DMS53 treated with DMSO at 0.1 percent for 48 hours (cell line): ENCODE data around the gene ELOA.
A peak's percentile ranks its signal among the peaks of the same experiment; 100 is the strongest.
"Not testable (repeated sequence)": the region's sequence is repeated elsewhere in the genome, so short reads cannot be mapped to it uniquely, and the experiment has no call there.

Experiments
- DNase-seq: peaks from one replicate; lab custom pipeline; 2025; ENCODE audit not compliant: unreplicated experiment; lab: John Stamatoyannopoulos, UW

Gene ELOA

DNA sequence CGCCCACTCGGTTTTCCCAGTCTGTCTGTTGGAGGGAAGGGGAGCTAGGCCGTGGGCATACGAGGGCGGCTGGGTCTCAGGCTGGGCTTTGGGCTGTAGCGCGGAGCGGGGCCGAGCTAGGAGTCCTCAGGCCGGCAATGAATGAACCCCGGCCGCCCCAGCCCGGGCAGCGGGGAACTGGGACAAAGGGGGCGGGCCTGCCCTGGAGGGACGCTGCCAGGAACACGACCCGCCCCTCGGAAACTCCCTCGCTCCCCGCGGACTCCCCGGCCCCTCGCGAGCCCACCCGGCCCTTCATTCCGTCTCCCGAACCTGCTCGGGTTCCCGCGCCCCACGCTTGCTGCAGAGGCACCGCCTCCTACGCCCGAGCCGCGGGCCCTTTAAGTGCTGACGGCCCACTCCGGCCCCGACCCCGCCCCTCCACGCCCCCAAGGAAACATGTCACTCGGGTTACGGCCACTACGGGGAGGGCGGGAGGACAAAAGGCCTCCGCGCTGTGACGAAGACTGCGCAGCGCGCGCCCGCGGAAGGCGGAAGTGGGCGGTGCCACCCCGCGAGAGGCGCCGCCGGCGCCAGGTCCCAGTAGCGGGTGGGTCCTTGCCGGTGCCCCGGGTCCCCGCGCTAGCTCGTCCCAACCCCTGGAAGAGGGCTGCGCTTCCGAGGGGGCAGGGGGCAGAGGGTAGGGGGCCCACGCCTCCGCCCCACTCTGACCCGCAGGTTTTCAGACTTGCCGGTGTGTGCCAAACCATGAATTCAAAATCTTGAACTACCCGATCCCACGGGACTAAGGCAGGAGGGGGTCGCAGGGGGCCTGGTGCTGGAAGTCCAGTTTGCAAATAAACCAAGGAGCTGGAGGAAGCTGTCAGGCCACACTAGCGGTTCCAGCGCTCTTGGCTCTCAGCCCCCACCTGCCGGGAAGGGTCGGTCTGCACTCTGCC lies 57.4 kb downstream of the ELOA start, which contains the start of gene GALE:
Gene GALE (minus strand): TSS at position 355 of the 938 bp plus-strand sequence. CDS start 1,747 bp downstream, outside the sequence.
- peak; percentile 86 for DNase-seq

DNA sequence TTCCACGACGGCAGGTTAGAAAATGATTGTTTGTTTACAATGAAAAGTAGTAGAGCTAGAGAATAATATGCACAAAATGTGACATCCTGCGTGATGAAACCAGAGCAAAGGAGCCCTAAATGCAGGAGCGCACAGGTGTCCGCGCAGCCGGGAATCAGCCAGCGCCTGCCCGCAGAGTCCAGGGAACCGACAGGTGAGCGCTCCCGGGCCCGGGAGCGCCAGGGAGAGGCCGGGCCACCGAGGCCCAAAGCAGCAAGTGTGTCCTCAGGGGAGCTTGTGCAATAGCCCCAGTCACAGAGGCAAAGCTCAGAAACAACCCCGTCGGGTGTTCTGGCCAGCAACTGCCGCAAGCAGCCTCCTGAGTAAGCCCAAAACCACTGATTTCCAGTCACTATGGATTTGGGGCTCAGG lies 58.1 kb downstream of the ELOA start:
- no peak for DNase-seq

DNA sequence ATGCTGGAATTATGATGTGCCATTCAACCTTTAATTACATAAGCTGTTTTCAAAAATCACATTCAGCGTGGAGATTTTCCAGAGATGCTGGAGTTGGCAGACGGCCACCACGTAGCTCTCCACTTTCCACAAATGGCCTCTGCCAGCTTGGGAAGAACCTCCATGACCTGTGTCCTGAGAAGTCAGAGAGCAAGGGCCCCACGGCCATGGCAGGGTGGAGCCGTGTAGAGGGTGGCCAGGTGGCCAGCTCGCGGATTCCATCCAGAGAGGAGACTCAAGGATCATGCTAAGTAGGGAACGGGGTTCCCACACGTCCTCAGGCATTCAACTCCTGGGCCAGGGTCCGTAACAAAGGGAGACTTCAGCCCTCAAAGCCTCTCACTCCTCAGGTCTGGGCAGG lies 58.6 kb downstream of the ELOA start:
- no peak for DNase-seq

DNA sequence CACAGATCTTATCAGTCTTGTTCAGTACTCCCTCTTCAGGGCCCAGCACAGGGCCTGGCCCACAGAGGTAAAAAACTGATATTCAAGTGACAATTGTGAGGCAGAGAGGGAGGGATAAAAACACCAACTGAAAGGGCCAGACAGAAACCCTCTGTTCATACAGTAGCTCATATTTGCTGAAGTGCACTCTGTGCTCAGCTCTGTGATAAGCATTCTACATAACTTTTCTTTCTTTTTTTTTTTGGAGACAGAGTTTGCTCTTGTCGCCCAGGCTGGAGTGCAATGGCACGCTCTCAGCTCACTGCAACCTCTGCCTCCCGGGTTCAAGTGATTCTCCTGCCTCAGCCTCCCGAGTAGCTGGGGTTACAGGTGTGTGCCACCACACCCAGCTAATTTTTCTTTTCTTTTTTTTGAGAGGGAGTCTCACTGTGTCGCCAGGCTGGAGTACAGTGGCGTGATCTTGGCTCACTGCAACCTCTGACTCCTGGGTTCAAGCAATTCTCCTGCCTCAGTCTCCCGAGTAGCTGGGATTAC lies 59.6 kb downstream of the ELOA start:
- DNase-seq = not testable (repeated sequence)

DNA sequence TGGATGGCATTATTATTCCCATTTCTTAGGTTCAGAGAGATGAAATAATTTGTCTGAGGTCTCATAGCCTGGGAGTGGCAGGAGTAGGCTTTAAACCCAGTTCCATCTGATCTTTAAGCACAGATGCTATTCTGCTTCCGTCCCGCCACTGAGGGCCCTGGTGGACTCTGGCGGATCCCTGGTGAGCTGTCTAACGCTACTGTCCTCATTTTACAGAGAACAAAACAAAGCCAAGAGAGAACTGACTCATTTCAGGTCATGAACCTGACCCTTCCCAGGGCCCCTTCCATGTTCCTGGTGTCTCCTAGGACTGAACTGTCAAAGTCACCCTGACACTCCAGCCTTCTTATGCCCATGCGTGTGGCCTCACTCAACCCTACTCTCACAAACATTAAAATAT lies 60.4 kb downstream of the ELOA start:
- no peak for DNase-seq

DNA sequence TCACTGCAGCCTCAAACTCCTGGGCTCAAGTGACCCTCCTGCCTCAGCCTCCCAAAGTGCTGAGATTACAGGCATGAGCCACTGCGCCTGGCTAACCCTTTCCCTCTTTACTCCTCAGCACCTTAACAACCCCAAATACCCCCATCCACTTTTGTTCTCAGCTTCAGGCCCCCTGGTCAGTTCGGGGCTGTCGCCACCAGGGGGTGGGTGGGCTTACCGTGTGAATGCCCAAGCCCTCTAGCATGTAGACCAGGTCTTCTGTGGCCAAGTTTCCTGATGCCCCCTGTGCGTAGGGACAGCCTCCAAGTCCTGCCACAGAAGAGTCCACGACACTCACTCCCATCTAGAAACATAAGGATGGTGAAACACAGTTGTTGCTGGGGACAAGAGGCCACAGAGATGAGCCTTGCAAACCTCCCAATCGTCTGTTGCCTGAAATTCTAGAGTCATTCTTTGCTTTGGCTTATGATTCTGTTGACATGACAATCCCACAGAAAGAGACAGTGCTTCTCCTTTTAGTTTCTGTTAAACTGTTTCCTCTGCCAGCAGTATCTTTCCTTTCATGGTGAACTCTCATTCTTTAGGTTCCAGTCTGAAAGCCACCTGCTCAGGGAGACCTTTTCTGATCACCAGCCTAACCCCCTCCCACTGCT lies 61.0 kb downstream of the ELOA start:
- no peak for DNase-seq

DNA sequence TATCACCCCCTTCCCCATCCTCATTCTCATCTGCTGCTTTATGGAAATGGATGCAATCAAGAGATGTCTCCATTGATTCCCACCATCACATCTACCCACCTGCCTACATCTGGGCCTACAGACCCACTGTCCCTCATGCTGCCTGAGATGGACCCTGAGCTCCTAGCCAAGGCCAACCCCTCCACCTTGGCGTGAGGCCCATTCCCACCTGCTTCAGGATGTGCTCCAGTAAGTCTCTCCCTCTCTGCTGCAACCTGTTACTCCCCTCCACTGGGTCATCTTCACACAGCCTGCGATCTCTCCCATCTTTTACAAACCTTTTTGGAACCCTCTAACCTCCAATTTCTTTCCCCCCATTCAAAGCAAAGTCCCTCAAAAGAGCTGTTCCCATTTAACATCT lies 61.8 kb downstream of the ELOA start:
- no peak for DNase-seq

DNA sequence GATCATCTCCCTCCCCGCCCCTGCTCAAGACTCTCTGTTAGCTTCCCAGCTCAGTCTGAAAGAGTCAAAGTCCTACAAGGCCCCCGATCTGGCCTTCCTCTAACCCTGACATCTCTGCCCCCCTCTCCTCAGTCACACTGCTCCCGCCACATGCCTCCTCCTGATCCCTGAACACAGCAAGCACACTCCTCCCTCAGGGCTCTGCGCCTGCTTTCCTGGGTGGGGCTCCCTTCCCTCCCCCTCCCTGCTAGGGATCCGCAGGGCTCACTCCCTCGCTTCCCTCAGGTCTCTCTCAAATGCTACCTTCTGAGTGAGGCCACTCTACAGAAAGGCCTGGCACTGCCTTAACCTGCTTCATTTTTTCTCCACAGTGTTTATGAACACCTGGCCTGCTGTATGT lies 63.0 kb downstream of the ELOA start:
- no peak for DNase-seq

DNA sequence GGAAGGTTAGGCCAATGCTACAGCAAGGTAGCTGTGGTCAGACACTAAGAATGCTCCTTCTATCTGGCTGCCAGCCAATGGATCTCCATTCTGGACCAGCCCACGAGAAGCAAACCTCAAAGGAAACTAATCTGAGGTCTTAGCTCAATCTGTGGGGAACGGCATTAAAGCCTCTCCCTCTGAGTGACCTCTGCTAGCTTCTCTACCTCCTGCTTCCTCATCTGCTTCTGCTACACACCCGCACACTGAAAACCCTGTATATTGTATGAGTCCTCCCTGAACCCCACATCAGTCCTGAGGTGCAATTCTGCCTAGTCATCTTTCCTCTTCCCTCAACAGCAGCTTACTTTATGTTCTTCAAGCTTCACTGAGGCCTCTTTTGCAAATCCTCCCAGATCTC lies 64.2 kb downstream of the ELOA start:
- no peak for DNase-seq

DNA sequence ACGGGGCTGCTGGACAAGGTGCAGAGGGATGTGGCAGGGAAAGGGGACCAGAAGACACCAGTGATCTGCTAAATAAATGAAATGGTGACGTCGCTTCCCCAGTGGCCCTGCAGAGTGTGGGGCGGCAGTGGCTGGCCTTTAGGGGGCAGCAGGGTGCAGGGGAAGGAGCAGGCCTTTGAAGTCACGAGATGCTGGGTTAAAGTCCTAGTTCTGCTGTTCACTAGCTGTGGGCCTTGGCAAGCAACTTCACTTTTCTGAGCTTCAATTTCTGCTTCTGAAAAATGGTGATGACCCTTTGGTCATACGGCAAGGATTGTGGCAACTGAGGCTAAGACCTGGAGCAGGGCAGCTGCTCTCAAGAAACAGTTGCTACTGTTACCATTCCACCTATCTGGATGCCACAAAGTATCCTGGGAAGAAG lies 66.5 kb downstream of the ELOA start:
- peak; percentile 83 for DNase-seq

DNA sequence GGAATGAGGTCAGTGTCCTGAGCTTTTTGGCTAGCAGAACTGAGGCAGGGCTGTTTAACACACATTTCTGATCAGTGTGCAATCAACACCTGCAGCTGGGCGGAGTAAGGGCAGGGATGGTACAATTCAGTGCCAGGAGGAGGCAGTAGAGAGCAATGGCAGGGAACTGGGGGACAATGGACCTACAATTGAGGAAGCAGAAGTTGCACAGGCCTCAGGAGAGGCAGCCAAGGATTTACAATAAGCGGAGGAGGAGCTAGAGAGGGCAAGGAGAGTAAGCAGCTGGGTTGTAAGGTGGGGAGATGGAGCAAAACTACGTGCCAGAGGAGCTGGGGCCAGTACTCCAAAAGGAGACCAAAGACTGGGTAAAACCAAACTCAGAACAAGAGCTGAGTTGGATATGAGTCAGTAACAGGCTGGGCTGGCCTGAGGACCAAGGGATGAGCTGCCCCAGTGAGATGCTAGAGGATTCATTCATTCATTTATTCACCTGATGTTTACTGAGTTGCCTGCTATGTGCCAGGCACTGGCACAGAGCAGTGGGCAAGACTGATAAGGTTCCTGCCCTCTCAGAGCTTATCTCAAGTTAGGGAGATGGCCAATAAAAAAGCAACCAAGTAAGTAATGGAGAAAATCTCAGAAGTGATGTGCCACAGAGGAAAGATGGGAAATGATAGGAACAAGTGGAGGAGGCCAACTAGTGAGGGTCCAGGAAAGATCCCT lies 67.7 kb downstream of the ELOA start:
- no peak for DNase-seq
